ENCODE data around the gene EDEM3. TPM values are rescaled to one million over a fixed set of nuclear protein-coding genes. Genes with fewer than 3 reads are reported as not detected.

The EDEM3 gene
- total and polyA plus RNA-seq, 2 of the 8 experiments (the other 6 are each of a cell fraction or from before 2014, with no cell fraction given), result 1.6 to 14.0 TPM

- Histone ChIP-seq H3K9me3 (ENCODE audit: insufficient read depth in 2 of 2, low read depth in 1 of 2, low read length in 1 of 2) (no peaks in the 10 kb centered on the region), H4K5ac (ENCODE audit: insufficient read length, low read depth, low read length) (no peak overlapping the region), H2BK15ac (ENCODE audit: low read length) (no peak overlapping the region), H3K4me1 (replicated peaks in 1 of 4; ENCODE audit: control insufficient read depth in 3 of 4, insufficient read depth in 4 of 4, low read length in 3 of 4) (no peaks in the 10 kb centered on the region), H3K23ac (ENCODE audit: insufficient read length) (no peak overlapping the region), H3K79me1 (ENCODE audit: low read depth, low read length) (no peaks in the 10 kb centered on the region), H3K79me2 (ENCODE audit: control insufficient read depth in 1 of 2, insufficient read depth in 2 of 2, low read length in 2 of 2) (no peaks in the 10 kb centered on the region), H2AFZ (ENCODE audit: low read length) (no peak overlapping the region), H4K20me1 (replicated peaks in 1 of 2; ENCODE audit: control insufficient read depth in 1 of 2, insufficient read depth in 2 of 2, low read length in 2 of 2) (no peaks in the 10 kb centered on the region), H3K56ac (replicated peaks; ENCODE audit: insufficient read length, low read depth, low read length) (no peak overlapping the region), H3K23me2 (ENCODE audit: low read depth, low read length) (no peaks in the 10 kb centered on the region), H3K9ac (replicated peaks in 1 of 4; ENCODE audit: extremely low read depth in 1 of 4, low read depth in 3 of 4, low read length in 3 of 4) (no peak overlapping the region), H2AK5ac (ENCODE audit: low read depth, low read length) (no peak overlapping the region), H3K18ac (ENCODE audit: extremely low read depth, low read length) (no peak overlapping the region), H3K27ac (ENCODE audit: low read depth, low read length) (no peak overlapping the region), H2BK120ac (replicated peaks; ENCODE audit: low read depth, low read length) (no peak overlapping the region), H3K4me2 (ENCODE audit: insufficient read depth in 1 of 2, low read depth in 2 of 2, low read length in 2 of 2) (no peak overlapping the region), H2BK12ac (ENCODE audit: low read depth, low read length) (no peak overlapping the region), H3K36me3 (ENCODE audit: control insufficient read depth in 2 of 4, insufficient read depth in 4 of 4, low read length in 3 of 4) (no peaks in the 10 kb centered on the region), H3K4ac (replicated peaks; ENCODE audit: insufficient read length, low read depth, low read length) (no peak overlapping the region), H4K8ac (ENCODE audit: extremely low read depth, insufficient read depth, low read length) (no peak overlapping the region), H2BK20ac (ENCODE audit: low read length) (no peak overlapping the region), H3K14ac (ENCODE audit: insufficient read length) (no peak overlapping the region), H3K27me3 (replicated peaks in 1 of 4; ENCODE audit: control insufficient read depth in 3 of 4, extremely low read depth in 1 of 4, insufficient read depth in 3 of 4, low read length in 3 of 4) (no peaks in the 10 kb centered on the region), H3K4me3 (ENCODE audit: extremely low read depth in 1 of 4, insufficient read depth in 2 of 4, low read depth in 3 of 4, low read length in 4 of 4) (no peak overlapping the region), H2BK5ac (ENCODE audit: low read depth, low read length) (no peak overlapping the region), H4K91ac (replicated peaks; ENCODE audit: insufficient read length, low read length) (no peak overlapping the region)
- FAIRE-seq (no peak), DNase-seq (ENCODE audit: low read depth in 1 of 2, low spot score in 2 of 2) (no peak)
- 84% methylated on average over 2 of the region's 2 CpGs; no CpG with 5 or more reads in 1 of the 2 experiments for WGBS, 2 experiments (ENCODE audit: extremely low coverage in 1 of 2, insufficient coverage in 1 of 2, insufficient read length in 1 of 2, insufficient replicate concordance in 2 of 2, low coverage in 1 of 2, low lambda C conversion rate in 2 of 2, missing lambda C conversion rate in 1 of 2)
- POLR2A ChIA-PET (ENCODE audit: partially characterized antibody), result no interaction called here
- CTCF ChIA-PET (ENCODE audit: partially characterized antibody), result no interaction called here
- TF ChIP-seq TEAD4 (IDR thresholded peaks at IDR 0.05; ENCODE audit: low read depth, low read length) (no peak), GABPA (IDR thresholded peaks at IDR 0.05; ENCODE audit: borderline replicate concordance, insufficient read depth, low read length) (no peak), ZNF274 (IDR thresholded peaks at IDR 0.05; ENCODE audit: borderline replicate concordance, extremely low read depth, low read length) (no peak), CHD2 (IDR thresholded peaks at IDR 0.05; ENCODE audit: low read length) (no peak), GTF2F1 (IDR thresholded peaks at IDR 0.05; ENCODE audit: borderline replicate concordance, low read depth, low read length) (no peak), POLR2A (IDR thresholded peaks at IDR 0.05; ENCODE audit: control extremely low read depth in 1 of 2, low read depth in 2 of 2, low read length in 2 of 2) (no peak), MAFK (IDR thresholded peaks at IDR 0.05; ENCODE audit: low read depth, low read length) (no peak), CHD1 (IDR thresholded peaks at IDR 0.05; ENCODE audit: low read depth, low read length) (no peak), SP2 (IDR thresholded peaks at IDR 0.05; ENCODE audit: low read length) (no peak), JUND (IDR thresholded peaks at IDR 0.05; ENCODE audit: low read length) (no peak), BCL11A (IDR thresholded peaks at IDR 0.05; ENCODE audit: low read depth in 2 of 2, low read length in 2 of 2) (no peak), TBP (IDR thresholded peaks at IDR 0.05; ENCODE audit: low read depth, low read length) (no peak), SRF (IDR thresholded peaks at IDR 0.05; ENCODE audit: low read depth, low read length) (no peak), CBX8 (IDR thresholded peaks at IDR 0.05; ENCODE audit: borderline replicate concordance, low read depth, low read length) (no peak), HDAC2 (IDR thresholded peaks at IDR 0.05; ENCODE audit: borderline replicate concordance in 1 of 2, low read depth in 2 of 2, low read length in 2 of 2) (no peak), BACH1 (IDR thresholded peaks at IDR 0.05; ENCODE audit: low read length) (no peak), SP4 (IDR thresholded peaks at IDR 0.05; ENCODE audit: low read length) (no peak)
Measured at GRCh38 chr1:184745110-184745509, 9.5 kb downstream of the EDEM3 start.

All from H1 (cell line).